HG02970 (cell line): ENCODE measurements around the gene GPATCH2.
"Not testable (repeated sequence)": the region's sequence is repeated elsewhere in the genome, so short reads cannot be mapped to it uniquely, and the experiment has no call there.

Source experiments
- ATAC-seq: cut with Tn5 transposase; IDR thresholded peaks from one replicate; pipeline ENCODE4 v1.9.1; 2021; ENCODE audit warnings: mild to moderate bottlenecking, moderate library complexity, moderate number of reproducible peaks; ENCODE audit not compliant: unreplicated experiment, low FRiP score

Gene GPATCH2

DNA sequence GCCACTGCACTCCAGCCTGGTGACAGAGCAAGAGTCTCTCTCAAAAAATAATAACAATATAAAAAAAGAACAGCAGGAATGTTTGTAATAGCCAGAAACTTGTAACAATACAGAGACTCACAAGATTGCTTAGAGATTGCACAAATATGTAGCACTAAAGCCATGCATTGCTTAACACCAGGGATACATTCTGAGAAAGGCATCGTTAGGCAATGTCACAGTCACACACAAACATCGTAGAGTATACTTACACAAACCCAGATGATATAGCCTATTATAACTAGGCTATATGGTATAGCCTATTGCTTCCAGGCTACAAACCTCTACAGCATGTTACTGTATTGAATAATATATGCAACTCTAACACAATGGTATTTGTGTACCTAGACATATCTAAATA, 45.3 kb downstream of the GPATCH2 start:
- no peak for ATAC-seq

DNA sequence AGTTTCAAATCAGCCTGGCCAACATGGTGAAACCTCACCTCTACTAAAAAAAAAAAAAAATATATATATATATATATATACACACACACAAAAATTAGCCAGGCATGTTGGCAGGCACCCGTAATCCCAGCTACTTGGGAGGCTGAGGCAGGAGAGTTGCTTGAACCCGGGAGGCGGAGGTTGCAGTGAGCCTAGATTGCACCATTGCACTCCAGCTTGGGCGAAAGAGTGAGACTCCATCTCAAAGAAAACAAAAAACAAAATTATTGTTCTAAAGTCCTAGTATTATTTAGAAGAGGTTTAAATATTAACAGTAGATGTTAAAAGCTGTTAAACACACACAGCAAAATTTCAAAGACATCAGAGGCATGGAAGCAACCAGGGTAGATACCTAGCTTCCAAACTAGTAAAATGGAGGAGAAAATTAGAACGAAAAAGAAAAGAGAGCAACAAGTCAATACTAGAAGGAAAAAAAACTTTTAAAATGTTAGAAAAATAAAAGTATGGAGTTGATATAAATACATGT, 46.5 kb downstream of the GPATCH2 start:
- ATAC-seq, result not testable (repeated sequence)

DNA sequence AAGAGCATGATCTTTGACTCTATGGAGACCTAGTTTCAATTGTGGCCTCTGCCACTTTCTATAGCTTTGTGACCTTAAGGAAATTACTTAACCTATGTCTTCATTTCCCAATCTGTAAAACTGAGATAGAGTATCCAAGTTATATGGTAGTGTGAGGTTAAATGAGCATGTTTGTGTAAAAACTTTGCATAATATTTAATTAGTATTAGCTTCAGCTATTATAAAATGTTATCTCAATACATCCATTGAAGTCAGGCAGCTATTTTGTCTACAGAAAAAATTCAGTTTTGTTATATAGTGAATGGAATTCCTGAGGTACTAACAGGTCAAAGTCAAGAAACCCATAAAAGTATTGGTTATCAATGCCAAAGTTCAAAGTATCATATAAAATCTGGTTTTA, 53.6 kb downstream of the GPATCH2 start:
- no peak for ATAC-seq

DNA sequence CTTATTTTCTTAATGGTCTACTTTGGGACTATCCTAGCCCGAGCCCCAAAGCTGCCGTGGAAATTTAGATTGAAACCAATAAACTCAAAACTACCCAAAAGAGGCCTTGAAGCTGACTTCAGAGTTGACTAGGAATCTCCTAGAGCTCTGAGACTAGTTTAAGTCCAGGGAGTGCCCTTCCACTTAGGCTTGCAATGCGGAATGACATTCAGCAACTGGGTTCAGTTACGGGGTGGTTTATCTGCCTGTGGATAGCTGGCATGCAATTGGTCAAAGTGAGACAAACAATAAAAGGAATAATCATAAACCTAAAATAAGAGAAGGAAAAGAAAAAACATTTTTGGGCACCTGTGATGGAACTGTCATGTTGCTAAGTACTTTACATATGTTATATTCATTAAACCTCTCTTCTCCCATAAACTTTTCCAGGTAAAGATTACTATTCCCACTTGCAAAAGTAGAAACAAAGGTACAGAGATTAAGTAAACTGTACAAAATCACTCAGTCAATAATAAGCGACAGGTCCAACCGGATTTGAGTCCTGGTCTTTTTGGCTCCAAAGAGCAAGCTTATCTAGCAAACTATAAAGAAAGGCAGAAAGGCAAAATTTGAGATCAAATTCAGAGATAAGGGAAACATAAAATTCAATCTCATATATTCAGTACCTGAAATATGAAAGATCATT, 56.5 kb downstream of the GPATCH2 start:
- no peak for ATAC-seq

DNA sequence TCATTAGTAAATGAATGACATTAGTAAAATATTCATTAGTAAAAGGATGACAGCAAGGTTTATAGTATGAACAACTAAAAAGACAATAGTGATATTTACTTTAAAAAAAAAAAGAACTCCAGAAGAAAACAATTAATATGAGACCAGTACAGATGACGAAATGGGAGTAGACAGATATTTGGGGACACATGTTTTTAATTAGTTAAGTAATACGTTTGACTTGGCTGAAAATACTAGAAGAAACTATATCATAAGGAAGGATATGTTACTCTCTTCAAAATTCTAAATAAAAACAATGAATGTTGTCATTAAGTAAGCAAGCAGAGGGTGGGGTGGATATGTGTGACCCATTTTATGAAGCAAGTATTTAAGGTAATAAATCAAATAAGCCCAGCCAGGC, 61.9 kb downstream of the GPATCH2 start:
- no peak for ATAC-seq

DNA sequence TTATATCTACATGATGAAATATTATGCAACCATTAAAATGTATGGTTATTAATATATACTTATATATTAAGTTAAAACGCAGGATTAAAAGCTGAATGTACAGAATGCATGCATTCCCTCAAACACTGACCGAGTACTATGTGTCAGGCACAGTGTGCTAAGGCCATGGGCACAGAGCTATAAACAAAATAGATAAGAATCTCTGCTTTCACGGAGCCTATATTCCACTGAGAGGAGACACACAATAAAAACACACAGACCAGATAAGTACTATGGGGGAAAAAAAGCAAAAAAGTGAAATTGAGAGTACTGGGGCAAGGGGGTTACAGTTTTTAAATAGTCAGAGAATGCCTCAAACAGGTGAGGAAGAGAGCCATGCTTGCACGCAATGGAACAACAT, 62.7 kb downstream of the GPATCH2 start:
- no peak for ATAC-seq

DNA sequence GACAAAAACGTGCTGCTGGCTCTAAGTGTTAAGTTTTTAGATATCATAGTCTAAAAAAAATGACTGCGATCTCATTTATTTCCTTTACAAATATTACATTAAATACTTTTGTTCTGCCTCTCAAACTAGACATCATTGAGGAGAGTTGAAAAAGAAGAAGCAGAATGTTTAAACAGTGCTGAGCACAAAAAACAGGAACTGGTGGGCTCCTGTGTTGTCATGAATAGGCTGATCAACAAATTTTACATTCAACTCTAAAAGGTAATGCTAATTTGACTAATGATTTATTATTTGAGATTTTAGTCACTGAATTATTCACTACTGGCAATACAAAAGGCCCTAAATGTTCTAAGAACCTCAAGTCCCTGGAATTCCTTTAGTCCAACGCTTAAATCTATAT, 66.1 kb downstream of the GPATCH2 start:
- no peak for ATAC-seq

DNA sequence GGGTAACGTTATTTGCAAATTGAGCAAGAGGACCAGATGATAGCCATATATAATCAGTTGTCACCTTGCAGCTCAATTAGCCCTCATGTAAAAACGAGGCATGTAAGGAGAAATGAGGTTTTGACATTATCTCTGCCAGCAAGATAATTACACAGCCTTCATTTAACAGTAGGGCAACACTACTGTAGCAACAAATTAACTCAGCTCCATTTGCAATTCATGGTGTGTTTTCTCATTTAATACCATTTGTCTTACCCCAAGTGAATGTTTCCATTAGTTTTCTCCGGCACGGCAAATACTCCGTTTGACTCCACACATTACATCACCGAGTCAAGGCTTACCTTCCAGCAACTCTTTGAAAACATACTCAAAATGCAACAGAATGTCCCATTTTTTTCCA, 66.7 kb downstream of the GPATCH2 start:
- no peak for ATAC-seq

DNA sequence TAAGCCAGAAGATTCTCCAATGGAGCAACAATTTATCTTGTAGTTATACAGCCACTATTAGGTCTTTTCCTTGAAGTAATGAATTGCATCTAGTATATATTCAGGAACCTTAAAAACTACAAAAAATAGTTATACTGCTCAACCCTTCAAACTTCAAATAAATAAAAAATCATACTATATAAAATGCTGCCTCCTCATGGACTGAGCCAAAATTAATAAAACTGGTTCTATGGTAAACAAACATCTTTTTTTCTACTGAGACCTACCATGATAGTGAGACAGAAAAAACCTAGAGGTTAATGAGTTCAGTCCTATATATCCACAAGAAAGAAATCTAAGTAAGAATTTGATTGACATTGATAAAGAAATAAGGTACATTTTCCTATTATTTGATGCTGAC, 67.7 kb downstream of the GPATCH2 start:
- ATAC-seq, result no peak

DNA sequence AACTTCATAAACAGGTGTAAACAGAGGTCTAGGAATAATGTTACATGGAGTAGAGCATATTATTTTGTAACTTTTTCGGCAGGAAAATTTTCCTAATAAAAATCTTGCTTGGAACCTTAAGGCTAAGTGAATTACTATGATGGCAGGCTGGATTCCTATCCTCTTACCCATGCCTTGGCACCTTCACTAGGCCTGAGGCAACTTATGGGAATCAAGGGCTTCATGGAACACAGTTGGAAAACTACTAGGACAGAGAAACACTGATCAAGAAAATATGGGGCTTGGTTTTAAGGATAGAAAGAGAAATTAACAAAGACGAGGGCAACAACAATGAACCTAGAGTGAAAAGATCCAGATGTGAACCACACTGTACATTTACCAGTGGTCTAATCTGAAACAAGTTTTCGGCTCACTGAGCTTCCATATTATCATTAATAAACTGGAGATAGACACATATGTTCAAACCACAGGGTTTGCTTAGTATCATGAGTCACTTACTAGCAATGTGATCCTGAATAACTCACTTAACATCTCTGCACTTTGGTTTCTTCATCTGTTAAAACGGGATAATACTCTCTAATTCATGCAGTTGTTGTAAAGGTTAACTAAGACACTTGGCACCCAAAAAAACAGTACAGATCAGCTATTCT, 68.5 kb downstream of the GPATCH2 start:
- ATAC-seq, result no peak

DNA sequence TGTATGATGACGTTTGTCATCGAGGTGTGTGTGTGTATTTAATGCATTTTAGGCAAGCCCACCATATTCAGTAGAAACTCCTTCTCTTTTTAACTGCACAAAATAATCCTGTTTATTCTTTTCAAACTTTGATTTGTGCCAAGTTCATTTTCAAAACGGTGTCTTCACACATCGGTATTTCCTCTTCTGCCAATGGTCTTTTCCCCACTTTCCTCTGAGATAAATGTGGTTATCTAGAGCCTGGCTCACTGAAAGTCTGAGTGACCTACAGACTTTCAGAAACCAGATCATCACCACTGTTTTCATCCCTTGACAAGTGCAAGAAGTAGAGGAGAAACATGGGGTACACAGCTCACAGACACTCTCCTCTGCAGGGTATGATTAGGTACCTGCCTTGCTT, 69.4 kb downstream of the GPATCH2 start:
- ATAC-seq, result no peak

DNA sequence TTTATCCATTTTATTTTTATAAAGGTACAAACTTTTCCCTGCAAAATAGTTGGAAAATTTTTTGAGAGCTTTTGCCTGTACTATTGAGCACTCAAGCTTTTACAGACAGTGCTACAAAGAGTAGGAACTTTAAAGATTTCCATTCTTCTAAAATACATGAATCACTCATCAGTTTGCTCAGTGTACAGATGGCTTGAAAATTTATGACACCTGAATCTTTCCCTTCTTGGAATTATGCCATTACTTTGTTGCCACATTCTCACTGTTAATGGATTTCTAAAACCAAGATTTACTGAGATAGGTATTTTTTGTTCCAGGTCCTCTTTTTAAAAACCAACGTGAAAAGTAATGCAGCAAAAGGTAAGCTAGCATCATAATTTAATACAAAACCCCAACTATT, 76.0 kb downstream of the GPATCH2 start:
- ATAC-seq, result no peak

DNA sequence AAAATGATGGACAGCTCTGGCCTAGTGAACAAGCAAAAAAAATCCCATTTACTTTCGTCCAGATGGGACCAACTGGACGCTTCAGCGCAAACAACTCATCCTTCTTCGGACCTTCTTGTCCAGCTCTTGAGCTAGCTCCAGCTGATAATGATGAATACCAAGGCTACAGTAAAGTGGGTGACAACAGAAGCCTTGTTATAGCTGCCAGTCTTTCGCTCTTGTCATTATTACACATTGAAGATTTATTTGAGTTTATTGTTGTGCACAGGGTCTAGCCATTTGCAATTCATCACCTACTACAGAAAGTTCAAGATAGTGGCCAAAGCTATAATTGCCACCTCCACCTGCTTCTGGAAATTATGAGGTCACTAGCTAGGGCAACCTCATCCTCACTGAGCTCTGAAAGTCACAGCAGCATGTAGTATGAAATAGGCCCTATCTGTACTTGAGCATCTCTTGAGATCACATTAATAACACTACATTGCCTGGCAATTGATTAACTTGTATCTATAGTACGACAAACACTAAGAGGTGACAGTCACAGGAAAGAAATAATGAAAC, 76.9 kb downstream of the GPATCH2 start:
- ATAC-seq, result no peak

DNA sequence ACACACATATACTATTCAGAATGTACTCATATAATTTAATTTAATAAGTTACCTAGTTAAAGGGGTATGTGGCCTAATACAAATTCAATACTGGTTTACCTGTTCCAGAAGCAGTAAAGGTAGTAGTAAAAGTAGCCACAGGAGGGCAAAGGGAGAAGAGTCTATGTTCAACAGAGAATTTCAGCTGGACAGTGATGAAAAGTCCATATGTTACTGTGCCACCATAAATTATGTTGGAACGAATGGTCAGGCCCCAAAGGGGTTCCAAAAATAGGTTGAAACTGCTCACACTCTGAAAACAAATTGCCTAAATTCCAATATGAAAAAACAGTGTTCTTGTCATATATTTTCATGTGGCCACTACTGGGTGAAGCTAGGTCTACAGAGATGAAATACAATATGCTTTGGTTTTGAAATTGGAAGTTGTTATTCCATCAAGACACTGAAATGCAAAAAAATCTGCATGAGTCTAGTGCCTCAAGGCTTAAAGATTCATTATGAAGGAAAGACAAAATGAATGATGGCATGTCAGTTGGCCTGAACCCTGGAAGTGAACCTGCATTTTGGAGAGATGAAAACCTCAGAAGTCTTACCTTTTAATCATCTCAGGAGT, 78.4 kb downstream of the GPATCH2 start:
- ATAC-seq, result no peak

DNA sequence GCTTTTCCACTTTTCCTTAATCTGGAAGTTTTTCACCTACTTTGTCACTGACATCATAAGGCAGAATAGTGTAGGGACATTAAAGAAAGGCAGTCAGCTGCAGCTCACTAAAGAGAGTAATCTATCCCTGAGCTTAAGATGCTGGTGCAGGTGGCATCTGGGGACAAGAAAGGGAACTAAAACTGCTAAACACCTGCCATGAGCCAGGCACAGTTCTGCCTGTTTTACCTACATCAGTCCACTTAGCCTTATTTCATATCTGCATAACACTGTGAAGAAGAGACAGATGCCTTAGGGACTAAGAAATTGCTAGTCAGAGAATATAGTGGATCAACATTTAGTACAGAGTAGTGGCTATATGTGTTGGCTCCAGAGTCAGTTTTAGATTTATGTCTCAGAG, 88.1 kb downstream of the GPATCH2 start:
- ATAC-seq, result no peak

DNA sequence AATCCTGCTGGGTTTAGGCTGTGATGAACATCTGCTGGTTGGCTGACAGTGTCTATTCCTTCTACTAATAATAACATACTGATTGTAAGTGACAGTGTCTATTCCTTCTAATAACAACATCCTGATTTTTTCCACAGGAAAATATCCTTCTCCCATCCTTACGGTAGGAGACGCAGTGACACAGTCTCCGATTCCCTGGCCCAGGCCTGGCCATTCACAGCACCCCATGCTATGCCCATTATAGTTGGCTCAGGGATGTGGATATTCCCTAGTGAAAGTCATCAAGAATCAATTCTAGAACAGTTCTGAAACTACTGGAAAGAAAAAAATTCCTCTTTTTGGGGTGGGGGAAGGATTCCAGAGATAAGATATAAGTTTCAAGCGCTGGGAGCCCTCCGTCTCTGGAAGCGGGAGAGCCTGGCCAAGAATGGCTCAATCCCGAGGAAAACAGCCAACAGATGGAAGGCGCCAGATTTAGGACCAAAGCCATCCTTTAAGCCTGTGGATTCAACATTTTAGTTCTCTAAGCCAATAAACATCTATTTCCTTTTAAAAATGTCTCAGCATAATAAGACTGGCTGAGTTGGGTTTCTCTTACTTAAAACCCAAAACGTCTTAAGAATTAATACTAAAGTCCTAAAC, 88.6 kb downstream of the GPATCH2 start:
- no peak for ATAC-seq

DNA sequence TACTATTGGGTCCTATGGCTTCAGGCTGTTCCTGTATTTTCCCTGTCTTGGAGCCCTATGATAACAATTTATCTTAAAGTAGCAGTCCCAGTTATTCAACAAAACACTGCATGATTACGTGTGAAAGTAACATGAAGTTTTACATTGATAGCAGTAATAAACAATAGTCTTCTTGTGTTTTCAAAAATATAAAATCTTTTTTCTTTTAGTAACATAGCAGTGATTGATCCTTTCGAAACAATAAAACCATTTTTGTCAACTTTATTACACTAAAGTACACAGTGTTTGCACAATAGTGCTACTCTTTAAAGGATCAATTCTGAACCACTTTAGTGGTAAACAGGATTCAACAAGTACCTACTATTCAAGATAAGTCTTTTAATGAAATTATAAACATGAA, 90.6 kb downstream of the GPATCH2 start:
- ATAC-seq, result no peak

DNA sequence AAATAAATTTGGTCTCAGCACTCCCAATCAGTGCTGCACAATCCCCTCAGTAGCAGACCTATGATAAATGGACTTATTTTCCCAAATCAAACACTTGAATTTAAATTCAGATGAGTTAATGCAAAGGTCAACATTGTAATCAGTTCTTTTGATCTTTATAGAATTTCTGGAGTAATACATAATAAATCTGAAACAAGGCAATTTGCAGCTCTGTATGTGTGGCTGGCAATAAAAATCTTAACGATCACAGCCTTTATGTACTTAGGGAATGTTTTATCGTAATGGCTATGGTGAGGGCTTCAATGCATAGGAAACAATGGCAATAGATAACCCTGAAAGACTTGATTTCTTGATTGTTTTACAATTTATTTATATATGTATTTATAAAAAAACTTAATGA, 91.4 kb downstream of the GPATCH2 start:
- ATAC-seq, result no peak

DNA sequence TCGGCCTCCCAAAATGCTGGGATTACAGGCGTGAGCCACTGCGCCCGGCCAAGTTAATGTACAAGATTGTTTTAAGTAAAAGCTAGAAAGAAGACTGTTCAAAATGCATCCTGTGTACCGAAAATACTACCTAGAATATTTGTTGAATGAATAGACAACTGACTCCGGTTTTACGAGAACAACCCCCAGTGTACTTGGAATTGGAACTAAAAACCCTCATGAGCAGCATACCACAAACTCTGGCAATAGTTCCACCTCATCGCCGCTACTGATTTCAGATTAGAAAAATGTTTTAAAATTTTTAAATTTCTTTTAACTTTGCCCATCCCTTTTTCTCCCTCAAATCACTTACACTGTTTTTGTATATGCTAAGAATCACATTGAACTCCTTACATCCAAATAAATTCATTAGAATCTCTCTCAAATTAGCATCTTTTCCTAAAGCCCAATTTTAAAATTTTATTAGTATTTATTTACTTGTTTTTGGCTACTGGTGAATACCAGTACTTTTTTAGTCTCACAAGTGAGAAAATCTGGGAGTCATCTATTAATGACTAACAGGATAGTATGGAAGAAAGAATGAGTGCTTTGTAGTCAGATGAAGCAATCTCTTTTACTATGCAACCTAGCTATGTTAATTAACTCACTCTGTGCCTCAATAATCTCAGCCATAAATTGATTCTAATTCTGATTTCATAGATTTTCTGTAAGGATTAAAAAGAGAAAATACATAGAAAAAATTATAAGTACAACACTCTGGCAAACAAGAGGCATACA, 95.1 kb downstream of the GPATCH2 start:
- no peak for ATAC-seq

DNA sequence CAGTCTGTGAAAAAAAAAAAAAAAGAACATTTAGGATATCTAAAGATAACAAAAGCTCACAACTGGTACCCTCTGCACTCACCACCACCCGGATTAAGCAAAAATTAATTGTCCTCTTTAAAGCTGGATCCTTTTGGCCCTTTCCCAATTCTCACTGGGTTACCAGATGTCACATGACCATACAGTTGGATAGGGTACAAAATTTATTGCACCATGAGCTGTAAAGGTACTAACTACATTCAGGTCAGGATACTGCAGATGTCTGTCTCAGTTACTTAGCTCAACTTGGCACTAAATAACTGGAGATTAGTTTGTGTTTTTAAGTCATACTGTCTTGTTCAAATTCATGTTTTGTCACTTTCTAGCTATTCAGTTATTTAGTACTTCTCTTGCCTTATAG, 96.3 kb downstream of the GPATCH2 start:
- ATAC-seq, result no peak
